ENCODE results near the gene FAM120A. TPM values are rescaled to one million over a fixed set of nuclear protein-coding genes. Genes with fewer than 3 reads are reported as not detected.
"Not testable (repeated sequence)": the region's sequence is repeated elsewhere in the genome, so short reads cannot be mapped to it uniquely, and the experiment has no call there.

Gene FAM120A
- total RNA-seq (2014; rRNA removed): 79.0 and 88.5 TPM in 2 replicates
- polyA plus RNA-seq (2012): 62.5 TPM

GRCh38 chr9:93450945-93451815 lies at the start of gene FAM120A:
Gene FAM120A, plus strand, starts transcription at chr9:93451685. Its CDS starts 231 bp downstream, at chr9:93451916.
- DNase-seq (ENCODE audit: low read depth): peak; percentile 70

- no peak for DNase-seq (ENCODE audit: low read depth)
These were observed 45.1 kb upstream of the FAM120A start for GRCh38 chr9:93406371-93406770.

- no peak for DNase-seq (ENCODE audit: low read depth)
These were observed 38.0 kb upstream of the FAM120A start for GRCh38 chr9:93413530-93413929.

GRCh38 chr9:93415176-93415690 lies 36.3 kb upstream of the FAM120A start:
- DNase-seq (ENCODE audit: low read depth): no peak

- no peak for DNase-seq (ENCODE audit: low read depth)
These were observed 34.8 kb upstream of the FAM120A start for GRCh38 chr9:93416530-93417235.

- DNase-seq (ENCODE audit: low read depth): no peak
These were observed 33.9 kb upstream of the FAM120A start for GRCh38 chr9:93417538-93417937.

GRCh38 chr9:93419023-93419422 lies 32.5 kb upstream of the FAM120A start:
- no peak for DNase-seq (ENCODE audit: low read depth)

GRCh38 chr9:93422977-93423616 lies 28.4 kb upstream of the FAM120A start:
- DNase-seq (ENCODE audit: low read depth): no peak

GRCh38 chr9:93427655-93428379 lies 23.7 kb upstream of the FAM120A start:
- peak; percentile 4 for DNase-seq (ENCODE audit: low read depth)

GRCh38 chr9:93431539-93432105 lies 19.9 kb upstream of the FAM120A start:
- DNase-seq (ENCODE audit: low read depth): no peak

GRCh38 chr9:93432964-93433363 lies 18.5 kb upstream of the FAM120A start:
- no peak for DNase-seq (ENCODE audit: low read depth)

- no peak for DNase-seq (ENCODE audit: low read depth)
These were observed 17.4 kb upstream of the FAM120A start for GRCh38 chr9:93434056-93434455.

- DNase-seq (ENCODE audit: low read depth): no peak
These were observed 16.1 kb upstream of the FAM120A start for GRCh38 chr9:93435386-93435785.

GRCh38 chr9:93436218-93436617 lies 15.3 kb upstream of the FAM120A start:
- DNase-seq (ENCODE audit: low read depth): no peak

GRCh38 chr9:93436655-93437407 lies 14.7 kb upstream of the FAM120A start:
- no peak for DNase-seq (ENCODE audit: low read depth)

- no peak for DNase-seq (ENCODE audit: low read depth)
These were observed 13.5 kb upstream of the FAM120A start for GRCh38 chr9:93437996-93438395.

GRCh38 chr9:93439301-93439700 lies 12.2 kb upstream of the FAM120A start:
- DNase-seq (ENCODE audit: low read depth): not testable (repeated sequence)

GRCh38 chr9:93440896-93441580 lies 10.4 kb upstream of the FAM120A start:
- no peak for DNase-seq (ENCODE audit: low read depth)

GRCh38 chr9:93446073-93446472 lies 5.4 kb upstream of the FAM120A start:
- no peak for DNase-seq (ENCODE audit: low read depth)

- DNase-seq (ENCODE audit: low read depth): no peak
These were observed 3.8 kb upstream of the FAM120A start for GRCh38 chr9:93447655-93448054.
